HUES48 (cell line): ENCODE data around the gene CCDC8.
"Not testable (repeated sequence)": the region's sequence is repeated elsewhere in the genome, so short reads cannot be mapped to it uniquely, and the experiment has no call there.

Experiments used
- H3K27ac ChIP-seq: one replicate; pipeline ENCODE4 v1.7.0; 2013; ENCODE audit warnings: low read depth, low read length, inconsistent platforms
- H3K27me3 ChIP-seq: 2 replicates; pipeline ENCODE4 v1.6.1; 2013; ENCODE audit warnings: mild to moderate bottlenecking, low read length; ENCODE audit not compliant: control insufficient read depth, insufficient read depth
- H3K36me3 ChIP-seq: 2 replicates; pipeline ENCODE4 v1.6.1; 2013; ENCODE audit warnings: low read length; ENCODE audit not compliant: control insufficient read depth, insufficient read depth
- H3K4me1 ChIP-seq: 2 replicates; pipeline ENCODE4 v1.6.1; 2013; ENCODE audit warnings: mild to moderate bottlenecking, low read length; ENCODE audit not compliant: control insufficient read depth, insufficient read depth
- H3K4me3 ChIP-seq: 2 replicates; pipeline ENCODE4 v1.5.1; 2013; ENCODE audit warnings: mild to moderate bottlenecking, low read depth, low read length
- H3K9ac ChIP-seq: 2 replicates; pipeline ENCODE4 v1.6.1; 2013; ENCODE audit warnings: mild to moderate bottlenecking, low read depth, low read length, moderate library complexity
- H3K9me3 ChIP-seq: 2 replicates; pipeline ENCODE4 v1.6.1; 2013; ENCODE audit warnings: low read length; ENCODE audit not compliant: control insufficient read depth, insufficient read depth

CCDC8 gene

DNA sequence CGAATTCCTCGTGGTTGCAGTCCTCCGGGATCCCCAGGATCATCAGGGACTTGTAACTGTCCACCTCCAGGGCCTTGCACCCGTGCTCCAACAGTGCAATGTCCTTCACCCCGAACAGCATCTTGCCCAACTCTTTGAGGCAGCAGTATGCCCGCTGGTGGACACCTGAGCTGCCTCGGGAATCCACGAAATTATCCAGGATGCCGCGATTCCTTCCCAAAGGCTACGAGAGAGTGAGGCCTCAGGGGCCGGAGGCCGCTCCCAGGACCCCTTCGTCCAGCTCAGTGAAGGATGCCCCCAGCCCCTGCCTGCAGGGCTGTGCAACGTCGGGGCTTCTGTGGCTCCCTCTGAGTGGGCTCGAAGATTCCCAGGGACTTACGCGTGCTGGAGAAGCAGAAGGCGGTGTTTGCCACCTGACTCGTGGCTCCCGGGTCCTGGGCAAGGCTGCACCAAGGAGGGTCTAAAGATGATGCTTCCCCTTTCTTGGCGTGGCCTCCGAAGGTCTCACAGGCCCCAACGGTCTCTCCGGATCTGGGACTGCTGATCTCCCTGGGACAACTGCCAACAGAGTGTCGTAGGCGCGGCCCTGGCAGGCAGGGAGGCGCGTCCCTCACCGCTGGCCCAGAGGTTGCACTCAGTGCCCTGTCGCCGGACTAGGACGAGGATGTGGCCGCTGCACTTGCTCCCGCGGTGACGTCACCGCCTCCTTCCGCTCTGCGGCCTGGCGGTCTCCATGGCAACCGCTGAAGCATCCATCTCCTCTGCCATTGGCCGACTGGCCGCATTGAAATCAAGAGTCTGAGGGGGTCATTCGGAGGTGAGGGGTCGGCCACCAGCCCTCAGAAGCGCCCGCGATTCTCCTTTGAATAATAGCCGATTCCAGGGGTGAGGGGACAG is 15.1 kb upstream of the CCDC8 start, which contains the start of gene PNMA8C:
Gene PNMA8C, minus strand, starts transcription at position 698 of the 897 bp plus-strand sequence. Its CDS starts 577 bp downstream, at position 121.
- Histone ChIP-seq H3K36me3 (no peaks in the 10 kb centered on the region), H3K9me3 (no peaks in the 10 kb centered on the region), H3K9ac (no peak within 1 kb of the TSS), H3K27me3 (peaks cover 5% of the 10 kb centered on the region), H3K4me1 (0 out of 2 replicates have a peak, but pooled peaks cover 4% of the 10 kb centered on the region), H3K27ac (no peak within 1 kb of the TSS), H3K4me3 (peak within 1 kb of the TSS; percentile 56)

DNA sequence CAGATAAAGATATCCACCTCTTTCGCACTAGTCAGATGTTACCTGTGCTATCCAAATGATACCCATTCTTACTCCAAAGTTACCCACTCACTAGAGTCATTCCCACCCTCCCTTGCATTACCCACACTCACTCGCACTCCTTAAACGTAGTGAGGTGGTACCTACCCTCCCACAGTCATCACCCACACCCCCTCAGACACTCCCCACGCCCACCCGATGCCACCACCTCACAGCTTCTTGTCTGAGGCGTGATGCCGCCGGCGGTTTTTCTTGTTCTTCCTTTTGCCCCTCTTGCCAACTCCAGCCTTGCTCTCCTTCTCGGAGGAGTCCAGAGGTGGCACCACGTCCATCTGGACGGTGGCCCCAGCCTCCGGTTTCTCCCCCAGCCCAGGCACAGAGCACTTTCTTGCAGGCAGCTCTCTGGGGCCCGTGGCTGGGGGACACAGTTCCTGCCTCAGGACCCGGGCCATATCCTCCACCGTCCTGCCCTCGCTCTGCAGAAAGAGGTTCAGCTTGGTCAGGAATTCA is 14.2 kb upstream of the CCDC8 start:
- Histone ChIP-seq H3K27ac (no peak overlapping the region), H3K4me3 (no peak overlapping the region), H3K9ac (no peak overlapping the region), H3K4me1 (0 out of 2 replicates have a peak, but pooled peaks cover 4% of the 10 kb centered on the region), H3K9me3 (no peaks in the 10 kb centered on the region), H3K36me3 (no peaks in the 10 kb centered on the region), H3K27me3 (peaks cover 5% of the 10 kb centered on the region)

DNA sequence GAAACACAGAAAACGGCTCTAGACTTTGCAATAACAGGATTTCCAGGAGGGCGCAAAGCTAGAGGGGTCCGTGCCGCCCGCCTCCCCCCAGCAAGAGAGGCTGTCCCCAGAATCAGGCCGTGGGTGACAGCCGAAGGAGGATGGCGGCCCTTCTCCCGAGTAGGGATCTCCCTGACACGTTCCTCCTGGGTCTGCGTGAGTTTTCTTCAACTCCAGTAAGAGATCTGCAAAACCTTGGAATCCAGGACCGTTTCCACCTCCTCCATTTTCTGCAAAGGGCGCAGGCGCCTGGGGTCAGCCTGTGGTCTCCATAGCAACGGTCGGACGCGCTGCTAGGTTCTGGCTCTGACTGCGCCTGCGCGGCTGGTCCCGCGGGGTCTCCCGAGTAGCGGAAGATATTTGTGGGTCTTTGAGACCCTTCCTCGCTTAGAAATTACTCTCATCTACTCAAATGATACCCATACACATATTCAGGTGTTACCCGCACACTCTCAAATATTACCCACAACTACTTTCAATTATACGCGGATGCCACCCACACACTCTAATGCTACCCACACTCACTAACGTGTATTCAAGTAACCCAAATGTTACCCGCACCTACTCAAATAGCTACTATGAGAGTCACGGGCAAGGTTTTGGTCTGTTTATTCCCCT is 13.3 kb upstream of the CCDC8 start:
- Histone ChIP-seq H3K36me3 (no peaks in the 10 kb centered on the region), H3K4me3 (peak overlapping the region; percentile 73), H3K27me3 (peaks cover 5% of the 10 kb centered on the region), H3K9me3 (no peaks in the 10 kb centered on the region), H3K27ac (no peak overlapping the region), H3K4me1 (0 out of 2 replicates have a peak, but pooled peaks cover 4% of the 10 kb centered on the region), H3K9ac (no peak overlapping the region)

DNA sequence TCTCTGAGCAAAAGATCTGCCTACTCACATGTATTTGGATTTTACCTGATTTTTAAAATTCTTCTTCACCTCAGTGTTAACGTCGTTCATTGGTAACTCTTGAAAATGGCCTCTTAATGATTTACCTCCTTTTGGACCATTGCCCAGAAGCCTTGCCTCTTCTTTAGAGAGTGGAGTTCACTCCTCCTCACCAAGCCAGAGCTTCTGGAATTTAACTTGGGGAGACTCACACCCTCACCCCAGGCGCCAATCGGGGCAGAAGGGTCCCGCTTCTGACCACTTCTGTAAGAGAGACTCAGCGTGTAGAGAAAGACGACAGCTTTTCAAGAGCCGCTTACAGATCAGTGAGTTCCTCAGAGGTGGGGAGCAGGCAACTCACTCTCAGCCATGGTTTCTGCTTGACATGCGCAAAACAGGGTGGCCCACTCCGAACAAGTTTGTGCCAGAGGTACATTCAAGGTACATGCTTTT is 12.7 kb upstream of the CCDC8 start:
- Histone ChIP-seq H3K9ac (no peak overlapping the region), H3K4me3 (peak overlapping the region; percentile 73), H3K27me3 (peaks cover 5% of the 10 kb centered on the region), H3K36me3 (no peaks in the 10 kb centered on the region), H3K9me3 (no peaks in the 10 kb centered on the region), H3K27ac (no peak overlapping the region), H3K4me1 (0 out of 2 replicates have a peak, but pooled peaks cover 4% of the 10 kb centered on the region)

DNA sequence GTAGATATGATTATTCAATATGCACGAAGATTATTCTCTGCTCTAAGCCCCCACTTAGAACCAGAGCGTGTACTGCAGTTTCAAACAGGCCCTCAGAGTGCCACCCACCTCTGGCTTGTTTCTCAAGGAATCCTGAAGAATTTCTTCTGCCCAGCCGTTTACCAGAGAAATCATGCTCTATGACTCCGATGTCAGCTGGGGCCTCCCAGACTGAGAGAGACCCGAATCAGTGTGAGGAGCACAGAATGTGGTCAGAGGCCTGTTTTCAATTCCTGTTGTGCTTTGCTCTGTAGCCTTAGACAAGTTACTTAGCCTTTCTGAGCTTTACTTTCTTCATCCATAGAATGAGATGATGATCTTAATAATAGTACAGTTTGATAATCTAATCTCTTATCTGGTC is 9.8 kb upstream of the CCDC8 start:
- no peak overlapping the region for H3K27ac ChIP-seq
- no peak overlapping the region for H3K4me3 ChIP-seq
- 0 out of 2 replicates have a peak, but pooled peaks cover 4% of the 10 kb centered on the region for H3K4me1 ChIP-seq
- no peaks in the 10 kb centered on the region for H3K36me3 ChIP-seq
- H3K27me3 ChIP-seq, result peaks cover 5% of the 10 kb centered on the region
- no peak overlapping the region for H3K9ac ChIP-seq
- H3K9me3 ChIP-seq, result no peaks in the 10 kb centered on the region

DNA sequence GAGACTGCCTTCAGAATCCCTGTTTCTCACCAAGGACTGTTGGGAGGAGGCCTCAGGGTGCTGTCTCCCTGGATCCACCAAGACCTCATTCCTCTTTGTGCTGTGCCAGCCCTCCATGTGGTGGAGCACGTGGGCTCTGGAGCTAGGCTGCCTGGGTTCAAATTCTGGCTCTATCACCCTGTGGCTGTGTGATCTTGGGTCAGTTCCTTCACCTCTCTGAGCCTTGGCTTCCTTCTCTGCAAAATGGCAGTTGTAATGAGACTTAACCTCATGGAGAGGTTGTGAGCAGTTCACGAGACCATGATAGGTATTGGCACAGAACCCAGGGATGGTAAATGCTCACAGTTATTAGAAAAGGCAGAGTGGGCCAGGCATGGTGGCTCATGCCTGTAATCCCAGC is 9.0 kb upstream of the CCDC8 start:
- Histone ChIP-seq H3K36me3 (no peaks in the 10 kb centered on the region), H3K27ac (no peak overlapping the region), H3K4me3 (no peak overlapping the region), H3K4me1 (0 out of 2 replicates have a peak, but pooled peaks cover 4% of the 10 kb centered on the region), H3K9ac (no peak overlapping the region), H3K27me3 (peaks cover 5% of the 10 kb centered on the region), H3K9me3 (no peaks in the 10 kb centered on the region)

DNA sequence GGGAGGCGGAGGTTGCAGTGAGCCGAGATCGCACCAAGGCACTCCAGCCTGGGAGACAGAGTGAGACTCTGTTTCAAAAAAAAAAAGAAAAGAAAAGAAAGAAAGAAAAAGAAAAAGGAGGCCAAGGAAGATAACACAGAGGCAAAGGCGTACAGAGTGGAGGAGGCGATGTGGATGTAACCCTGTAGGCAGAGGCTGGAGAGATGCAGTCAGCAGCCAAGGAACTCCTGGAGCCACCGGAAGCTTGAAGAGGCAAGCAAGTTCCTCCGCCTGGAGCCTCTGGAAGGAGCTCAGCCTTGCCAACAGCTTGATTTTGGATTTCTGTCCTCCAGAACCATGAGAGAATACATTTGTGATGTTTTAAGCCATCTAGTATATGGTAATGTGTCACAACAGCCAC is 6.7 kb upstream of the CCDC8 start:
- H3K9me3 ChIP-seq, result no peaks in the 10 kb centered on the region
- H3K4me3 ChIP-seq, result no peak overlapping the region
- H3K4me1 ChIP-seq, result peaks cover 3% of the 10 kb centered on the region; the same call in 1 of the 2 replicates
- no peak overlapping the region for H3K9ac ChIP-seq
- no peaks in the 10 kb centered on the region for H3K27me3 ChIP-seq
- H3K36me3 ChIP-seq, result no peaks in the 10 kb centered on the region
- H3K27ac ChIP-seq, result no peak overlapping the region

DNA sequence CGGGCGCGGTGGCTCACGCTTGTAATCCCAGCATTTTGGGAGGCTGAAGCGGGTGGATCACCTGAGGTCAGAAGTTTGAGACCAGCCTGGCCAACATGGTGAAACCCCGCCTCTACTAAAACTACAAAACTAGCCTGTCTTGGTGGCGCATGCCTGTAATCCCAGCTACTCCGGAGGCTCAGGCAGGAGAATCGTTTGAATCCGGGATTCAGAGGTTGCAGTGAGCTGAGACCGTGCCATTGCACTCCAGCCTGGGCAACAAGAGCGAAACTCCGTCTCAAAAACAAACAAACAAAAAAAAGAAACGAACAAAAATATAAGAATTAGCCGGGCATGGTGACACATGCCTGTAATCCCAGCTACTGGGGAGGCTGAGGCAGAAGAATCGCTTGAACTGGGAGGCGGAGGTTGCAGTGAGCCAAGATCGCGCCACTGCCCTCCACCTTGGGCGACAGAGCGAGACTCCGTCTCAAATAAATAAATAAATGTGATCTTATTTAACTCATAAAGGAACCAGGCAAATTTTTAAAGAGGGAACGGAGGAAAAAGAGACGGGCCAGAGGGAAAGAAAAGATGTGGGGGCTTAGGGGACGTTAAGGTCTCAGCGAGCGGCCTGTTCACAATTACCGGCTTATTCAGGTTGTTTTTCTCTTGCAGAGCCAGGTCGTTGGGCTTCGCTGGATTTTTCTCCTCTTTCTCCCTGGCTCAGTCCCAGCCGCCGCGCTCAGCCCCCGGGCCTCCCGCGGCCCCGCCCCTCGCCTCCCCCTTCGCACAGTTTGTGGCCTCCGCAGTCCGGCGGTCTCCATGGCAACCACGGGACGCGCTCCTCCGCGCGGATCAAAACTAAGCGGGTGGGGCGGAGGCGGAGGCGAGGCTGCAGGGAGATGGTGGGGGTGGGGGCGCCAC is 2.7 kb upstream of the CCDC8 start:
- H3K36me3 ChIP-seq, H3K27me3 ChIP-seq, H3K9ac ChIP-seq, H3K9me3 ChIP-seq, H3K4me1 ChIP-seq: not testable (repeated sequence)
- Histone ChIP-seq H3K27ac (peak overlapping the region; percentile 79), H3K4me3 (peak overlapping the region; percentile 57)

DNA sequence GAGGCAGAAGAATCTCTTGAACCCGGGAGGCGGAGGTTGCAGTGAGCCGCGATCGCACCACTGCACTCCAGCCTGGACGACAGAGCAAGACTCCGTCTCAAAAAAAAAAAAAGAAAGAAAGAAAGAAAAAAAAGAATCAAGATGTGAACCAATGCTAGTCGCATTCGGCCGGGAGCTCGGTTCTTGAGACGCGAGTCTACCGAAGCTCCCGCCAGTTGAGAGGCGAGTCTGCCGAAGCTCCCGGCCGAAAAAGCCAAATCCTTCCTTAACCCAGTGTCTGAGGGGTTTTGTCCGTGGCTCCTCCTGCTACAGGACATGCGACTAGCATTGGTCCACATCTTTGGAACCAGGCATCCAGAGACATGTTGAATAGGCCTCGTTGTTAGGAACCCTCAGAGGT is 1.5 kb upstream of the CCDC8 start:
- not testable (repeated sequence) for H3K4me1 ChIP-seq, H3K27ac ChIP-seq, H3K4me3 ChIP-seq, H3K27me3 ChIP-seq, H3K9ac ChIP-seq, H3K36me3 ChIP-seq, H3K9me3 ChIP-seq

DNA sequence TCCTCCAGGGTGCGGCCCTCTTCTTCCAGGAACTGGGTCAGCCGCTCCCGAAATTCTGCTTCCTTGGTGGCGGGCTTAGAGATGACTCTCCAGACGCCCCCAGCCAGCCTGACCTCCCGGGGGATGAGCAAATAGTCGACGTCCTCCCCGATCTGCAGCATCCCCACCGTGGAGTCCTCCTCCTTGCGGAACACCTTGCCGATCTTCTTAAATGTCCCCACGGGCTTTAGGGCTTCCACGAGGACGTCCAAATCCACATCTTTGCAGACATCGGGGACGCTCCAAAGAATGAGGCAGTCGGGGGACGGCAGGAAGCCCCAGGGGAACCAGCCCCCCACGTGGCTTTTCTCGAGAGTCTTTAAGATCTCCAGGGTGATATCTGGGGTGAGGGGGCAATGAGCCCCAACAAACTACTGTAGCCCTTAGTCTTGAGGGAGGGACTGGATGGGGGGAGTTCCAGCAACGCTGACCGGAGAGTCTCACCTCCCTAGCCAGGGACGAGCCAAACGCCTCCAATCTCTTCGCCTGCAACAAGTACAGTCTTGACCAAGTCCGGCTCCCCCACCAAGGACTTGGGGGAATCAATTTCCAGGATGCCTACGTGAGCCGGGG is 608 bp downstream of the CCDC8 start:
- peak overlapping the region; percentile 92 for H3K4me3 ChIP-seq
- H3K36me3 ChIP-seq, result peaks cover 9% of the 10 kb centered on the region
- H3K9me3 ChIP-seq, result no peaks in the 10 kb centered on the region
- peaks cover 16% of the 10 kb centered on the region for H3K4me1 ChIP-seq
- peaks cover 14% of the 10 kb centered on the region; the same call in 1 of the 2 replicates for H3K27me3 ChIP-seq
- H3K9ac ChIP-seq, result peak overlapping the region; percentile 74
- H3K27ac ChIP-seq, result peak overlapping the region; percentile 84
